AG09309 (cell line): Measurements from ENCODE around the gene EEF2K.

Source experiments
- DNase-seq: peaks from one replicate; pipeline ENCODE4 v3.0.0-alpha.2; 2010; ENCODE audit warnings: low read depth
- H3K4me3 ChIP-seq: 2 replicates; pipeline ENCODE4 v1.5.1; 2011; ENCODE audit warnings: mild to moderate bottlenecking, low read depth, low read length, moderate library complexity; ENCODE audit not compliant: control insufficient read depth
- CTCF ChIP-seq: IDR thresholded peaks from 2 replicates; pipeline ENCODE4 v1.5.1; 2011; ENCODE audit warnings: mild to moderate bottlenecking, low read depth, low read length, inconsistent platforms; ENCODE audit not compliant: insufficient read depth, control insufficient read depth; ENCODE audit errors: missing control alignments

Gene EEF2K

GRCh38 chr16:22203091-22203490, 3.0 kb upstream of the EEF2K start:
- no peak overlapping the region for H3K4me3 ChIP-seq
- no peak for TF ChIP-seq CTCF
- DNase-seq = no peak

GRCh38 chr16:22204091-22204655, 1.9 kb upstream of the EEF2K start:
- H3K4me3 ChIP-seq = no peak overlapping the region
- no peak for TF ChIP-seq CTCF
- DNase-seq = no peak

GRCh38 chr16:22205577-22206012, 483 bp upstream of the EEF2K start:
- TF ChIP-seq CTCF = no peak
- no peak for DNase-seq
- peak overlapping the region; percentile 21; the same call in 1 of the 2 replicates for H3K4me3 ChIP-seq

GRCh38 chr16:22206842-22207714, 1.0 kb downstream of the EEF2K start:
- DNase-seq = no peak
- no peak for TF ChIP-seq CTCF
- peak overlapping the region; percentile 88 for H3K4me3 ChIP-seq

GRCh38 chr16:22207715-22208360, 1.8 kb downstream of the EEF2K start:
- TF ChIP-seq CTCF = no peak
- H3K4me3 ChIP-seq = peak overlapping the region; percentile 88
- DNase-seq = no peak

GRCh38 chr16:22210285-22210684, 4.2 kb downstream of the EEF2K start:
- DNase-seq = no peak
- no peak for TF ChIP-seq CTCF
- H3K4me3 ChIP-seq = no peak overlapping the region
